Measurements from ENCODE around the gene EFNA5. TPM values are rescaled to one million over a fixed set of nuclear protein-coding genes. Genes with fewer than 3 reads are reported as not detected.

Gene EFNA5
- total RNA-seq, result 34.8 to 38.9 TPM (median 37.5 TPM) in 3 replicates
- long read RNA-seq, partial matches to known transcripts, result 0 of 5 reads
- long read RNA-seq, other reads (novel, unspliced or antisense), result 5 of 5 reads

DNA sequence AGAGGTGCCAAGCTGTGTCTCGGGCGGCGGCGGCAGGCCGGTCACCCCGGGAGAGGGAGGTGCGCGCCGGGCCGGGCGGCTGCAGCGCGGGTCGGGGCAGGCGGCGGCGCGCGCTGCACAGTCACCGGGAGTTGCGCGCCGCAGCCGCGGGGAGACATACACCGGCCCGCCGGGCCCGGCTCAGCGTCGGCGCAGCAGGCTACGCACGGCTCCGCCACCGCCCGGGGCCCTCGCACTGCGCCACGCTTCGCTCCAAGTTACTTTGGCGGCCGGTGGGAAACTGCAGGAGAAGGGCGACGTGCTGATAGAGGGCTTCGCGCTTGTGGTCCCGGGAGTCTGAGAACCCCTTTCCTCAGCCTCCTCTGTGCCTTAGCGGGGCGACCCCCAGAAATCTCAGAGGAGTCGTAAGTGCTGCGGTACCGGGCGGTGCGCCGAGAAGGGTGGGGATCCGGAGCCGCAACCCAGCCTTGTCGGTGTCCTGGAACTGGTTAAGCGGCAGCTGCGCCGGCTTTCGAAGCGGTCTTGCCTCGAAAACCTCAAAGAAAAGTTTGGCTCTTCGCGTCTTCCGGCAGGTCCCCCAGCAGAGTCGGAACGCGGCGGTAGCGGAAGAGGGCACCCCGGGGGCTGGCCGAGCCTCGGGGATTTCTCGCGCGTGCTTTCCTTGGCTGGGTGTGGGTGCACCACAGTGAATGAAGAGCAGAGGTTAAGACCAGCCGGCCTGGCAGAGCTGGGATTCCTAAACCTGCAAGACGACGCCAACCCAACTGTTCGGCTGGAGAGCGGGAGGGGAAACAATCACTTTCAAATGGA is at the start of gene EFNA5:
Gene EFNA5, minus strand, starts transcription at position 6 of the 810 bp plus-strand sequence.
- H3K4me1 Mint-ChIP-seq (ENCODE audit: low read depth), result peaks cover 39% of the 10 kb centered on the region
- TF ChIP-seq, protein P1, sequence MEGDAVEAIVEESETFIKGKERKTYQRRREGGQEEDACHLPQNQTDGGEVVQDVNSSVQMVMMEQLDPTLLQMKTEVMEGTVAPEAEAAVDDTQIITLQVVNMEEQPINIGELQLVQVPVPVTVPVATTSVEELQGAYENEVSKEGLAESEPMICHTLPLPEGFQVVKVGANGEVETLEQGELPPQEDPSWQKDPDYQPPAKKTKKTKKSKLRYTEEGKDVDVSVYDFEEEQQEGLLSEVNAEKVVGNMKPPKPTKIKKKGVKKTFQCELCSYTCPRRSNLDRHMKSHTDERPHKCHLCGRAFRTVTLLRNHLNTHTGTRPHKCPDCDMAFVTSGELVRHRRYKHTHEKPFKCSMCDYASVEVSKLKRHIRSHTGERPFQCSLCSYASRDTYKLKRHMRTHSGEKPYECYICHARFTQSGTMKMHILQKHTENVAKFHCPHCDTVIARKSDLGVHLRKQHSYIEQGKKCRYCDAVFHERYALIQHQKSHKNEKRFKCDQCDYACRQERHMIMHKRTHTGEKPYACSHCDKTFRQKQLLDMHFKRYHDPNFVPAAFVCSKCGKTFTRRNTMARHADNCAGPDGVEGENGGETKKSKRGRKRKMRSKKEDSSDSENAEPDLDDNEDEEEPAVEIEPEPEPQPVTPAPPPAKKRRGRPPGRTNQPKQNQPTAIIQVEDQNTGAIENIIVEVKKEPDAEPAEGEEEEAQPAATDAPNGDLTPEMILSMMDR (IDR thresholded peaks at IDR 0.05), result no peak
- peak within 1 kb of the TSS; percentile 96 for H3K27ac Mint-ChIP-seq (ENCODE audit: unreplicated experiment)
- H3K27me3 Mint-ChIP-seq (ENCODE audit: low read depth), result no peaks in the 10 kb centered on the region
- no peak for DNase-seq (ENCODE audit: low spot score)
- peak within 1 kb of the TSS; percentile 91 for H3K4me3 Mint-ChIP-seq (ENCODE audit: unreplicated experiment)
- H3K9me3 Mint-ChIP-seq (ENCODE audit: low read depth), result no peaks in the 10 kb centered on the region
- no peaks in the 10 kb centered on the region for H3K36me3 Mint-ChIP-seq (ENCODE audit: low read depth)

DNA sequence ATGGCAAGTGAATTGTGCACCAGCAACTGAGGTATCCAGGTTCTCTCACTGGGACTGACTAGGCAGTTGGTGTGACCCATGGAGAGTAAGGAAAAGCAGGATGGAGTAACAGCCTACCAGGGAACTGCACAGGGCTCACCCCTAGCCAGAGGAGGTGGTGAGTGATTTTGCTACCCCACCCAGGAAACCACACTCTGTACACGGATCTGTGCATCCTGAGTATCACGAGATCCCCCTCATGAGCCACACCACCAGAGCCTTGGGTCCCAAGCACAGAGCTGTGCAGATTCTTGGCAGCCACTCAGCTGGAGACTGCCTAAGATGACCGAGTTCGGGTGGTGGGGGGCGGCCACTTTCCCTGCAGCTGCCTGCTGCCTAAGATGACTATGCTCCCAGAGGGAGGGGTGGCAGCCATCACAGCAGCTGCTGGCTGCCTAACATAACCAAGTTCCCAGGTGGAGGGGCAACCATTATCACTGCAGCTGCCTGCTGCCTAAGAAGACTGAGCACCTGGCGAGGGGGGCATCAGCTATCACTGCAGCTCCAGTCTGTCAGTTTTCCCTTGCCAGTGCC is 48.4 kb upstream of the EFNA5 start:
- DNase-seq (ENCODE audit: low spot score), result no peak
- Mint-ChIP-seq H3K9me3 (ENCODE audit: low read depth) (peaks cover 44% of the 10 kb centered on the region), H3K4me1 (ENCODE audit: low read depth) (no peaks in the 10 kb centered on the region), H3K4me3 (ENCODE audit: unreplicated experiment) (no peak overlapping the region), H3K27me3 (ENCODE audit: low read depth) (no peaks in the 10 kb centered on the region), H3K27ac (ENCODE audit: unreplicated experiment) (no peak overlapping the region), H3K36me3 (ENCODE audit: low read depth) (peaks cover 12% of the 10 kb centered on the region)
- TF ChIP-seq, protein P1 (IDR thresholded peaks at IDR 0.05), result no peak

DNA sequence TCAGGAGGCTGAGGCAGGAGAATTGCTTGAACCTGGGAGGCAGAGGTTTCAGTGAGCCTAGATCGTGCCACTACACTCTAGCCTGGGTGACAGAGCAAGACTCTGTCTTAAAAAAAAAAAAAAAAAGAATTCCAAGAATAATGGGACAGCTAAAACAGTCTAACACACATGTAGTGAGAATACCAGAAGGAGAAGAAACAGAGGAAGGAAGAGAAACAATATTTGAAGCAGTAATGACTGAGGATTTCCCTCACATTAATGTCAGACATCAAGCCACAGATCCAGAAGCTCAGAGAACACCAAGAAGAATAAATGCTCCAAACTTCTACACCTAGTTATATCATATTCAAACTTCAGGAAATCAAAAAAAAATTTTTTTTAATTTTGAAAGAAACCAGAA is 47.1 kb upstream of the EFNA5 start:
- H3K4me3 Mint-ChIP-seq (ENCODE audit: unreplicated experiment), result no peak overlapping the region
- H3K4me1 Mint-ChIP-seq (ENCODE audit: low read depth), result no peaks in the 10 kb centered on the region
- H3K27me3 Mint-ChIP-seq (ENCODE audit: low read depth), result no peaks in the 10 kb centered on the region
- no peak for DNase-seq (ENCODE audit: low spot score)
- H3K36me3 Mint-ChIP-seq (ENCODE audit: low read depth), result peaks cover 12% of the 10 kb centered on the region
- no peak overlapping the region for H3K27ac Mint-ChIP-seq (ENCODE audit: unreplicated experiment)
- peaks cover 39% of the 10 kb centered on the region for H3K9me3 Mint-ChIP-seq (ENCODE audit: low read depth)
- TF ChIP-seq, protein P1 (IDR thresholded peaks at IDR 0.05), result no peak

DNA sequence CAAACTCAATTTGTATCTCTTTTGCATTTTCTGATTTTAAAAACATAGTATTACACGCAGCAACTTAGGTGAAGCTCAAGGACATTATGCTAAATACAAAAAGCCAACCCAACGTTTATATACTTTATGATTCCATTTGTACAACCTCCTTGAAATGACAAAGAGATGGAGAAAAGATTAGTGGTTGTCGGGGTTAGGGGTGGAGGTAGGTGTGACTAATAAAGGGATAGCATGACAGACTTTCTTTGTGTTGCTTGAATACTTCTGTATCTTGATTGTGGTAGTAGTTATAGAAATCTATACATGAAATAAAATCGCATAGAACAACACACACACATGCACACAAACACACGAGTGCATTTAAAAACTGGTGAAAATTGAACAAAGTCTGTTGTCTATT is 42.5 kb upstream of the EFNA5 start:
- no peak overlapping the region for H3K4me3 Mint-ChIP-seq (ENCODE audit: unreplicated experiment)
- no peak for DNase-seq (ENCODE audit: low spot score)
- TF ChIP-seq, protein P1 (IDR thresholded peaks at IDR 0.05), result no peak
- H3K4me1 Mint-ChIP-seq (ENCODE audit: low read depth), result no peaks in the 10 kb centered on the region
- H3K36me3 Mint-ChIP-seq (ENCODE audit: low read depth), result peaks cover 1% of the 10 kb centered on the region
- H3K27ac Mint-ChIP-seq (ENCODE audit: unreplicated experiment), result no peak overlapping the region
- H3K27me3 Mint-ChIP-seq (ENCODE audit: low read depth), result no peaks in the 10 kb centered on the region
- H3K9me3 Mint-ChIP-seq (ENCODE audit: low read depth), result peaks cover 17% of the 10 kb centered on the region

DNA sequence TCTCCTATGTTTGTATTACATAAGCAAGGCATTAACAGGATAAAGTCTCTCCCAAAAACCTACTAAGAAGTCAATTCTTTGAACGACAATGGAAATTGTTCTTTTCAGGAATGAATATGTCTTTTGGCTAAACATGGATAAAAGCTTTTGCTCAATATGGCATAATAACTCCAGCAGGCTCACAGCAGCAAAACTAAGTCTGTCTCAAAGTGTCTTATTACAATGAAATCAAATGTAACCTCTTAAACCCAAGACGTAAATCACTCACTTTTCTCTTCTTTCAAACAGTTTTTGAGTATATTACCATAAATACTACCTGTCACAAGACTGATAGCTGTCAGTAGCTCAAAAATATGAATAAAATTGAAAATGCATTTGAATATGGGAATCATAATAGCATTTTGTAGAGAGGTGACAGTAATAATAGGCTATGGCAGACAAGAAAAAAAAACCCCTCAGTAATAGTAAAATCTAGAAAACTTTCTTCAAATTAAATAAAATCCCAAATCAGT is 41.7 kb upstream of the EFNA5 start:
- H3K4me3 Mint-ChIP-seq (ENCODE audit: unreplicated experiment), result no peak overlapping the region
- no peak overlapping the region for H3K27ac Mint-ChIP-seq (ENCODE audit: unreplicated experiment)

More for the DNA sequence above, 41.7 kb upstream of the EFNA5 start:
- no peaks in the 10 kb centered on the region for H3K36me3 Mint-ChIP-seq (ENCODE audit: low read depth)
- DNase-seq (ENCODE audit: low spot score), result no peak
- H3K4me1 Mint-ChIP-seq (ENCODE audit: low read depth), result no peaks in the 10 kb centered on the region
- H3K27me3 Mint-ChIP-seq (ENCODE audit: low read depth), result no peaks in the 10 kb centered on the region
- peaks cover 18% of the 10 kb centered on the region for H3K9me3 Mint-ChIP-seq (ENCODE audit: low read depth)
- TF ChIP-seq, protein P1 (IDR thresholded peaks at IDR 0.05), result no peak
